ENCODE results near the gene SOAT2.
A peak's percentile ranks its signal among the peaks of the same experiment; 100 is the strongest.

DNA sequence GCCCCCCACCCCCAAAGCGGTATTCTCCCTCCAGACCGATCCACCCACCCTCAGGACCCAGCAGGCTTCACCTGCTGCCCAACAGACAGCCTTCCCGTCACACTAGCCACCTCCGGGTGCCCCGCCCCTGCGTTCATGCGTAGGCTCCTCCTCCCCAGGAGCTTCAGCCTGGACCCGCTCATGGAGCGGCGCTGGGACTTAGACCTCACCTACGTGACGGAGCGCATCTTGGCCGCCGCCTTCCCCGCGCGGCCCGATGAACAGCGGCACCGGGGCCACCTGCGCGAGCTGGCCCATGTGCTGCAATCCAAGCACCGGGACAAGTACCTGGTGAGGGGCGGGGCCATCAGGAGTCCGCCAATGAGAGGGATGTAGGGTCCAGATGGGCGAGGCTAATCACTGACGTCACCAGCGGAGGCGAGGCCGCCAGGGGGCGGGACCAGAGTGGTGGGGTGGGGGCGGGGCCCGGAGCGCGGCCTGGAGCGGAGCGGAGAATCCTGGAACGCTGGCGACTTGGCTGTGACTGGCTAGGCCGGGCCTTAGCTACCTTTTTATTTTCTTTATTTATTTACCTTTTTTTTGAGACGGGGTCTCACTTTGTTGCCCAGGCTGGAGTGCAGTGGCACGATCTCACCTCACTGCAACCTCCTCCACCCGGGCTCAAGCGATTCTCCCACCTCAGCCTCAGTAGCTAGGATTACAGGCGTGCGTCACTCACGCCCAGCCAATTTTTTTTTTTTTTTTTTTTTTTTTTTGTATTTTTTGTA lies 49.0 kb upstream of the SOAT2 start:
- TF ChIP-seq POLR2AphosphoS5 (IDR thresholded peaks at IDR 0.05) (peak; percentile 64), POLR2A (IDR thresholded peaks at IDR 0.05) (peak; percentile 43 to 76), EP300 (IDR thresholded peaks at IDR 0.05) (no peak)
- TF ChIP-seq, protein P1, sequence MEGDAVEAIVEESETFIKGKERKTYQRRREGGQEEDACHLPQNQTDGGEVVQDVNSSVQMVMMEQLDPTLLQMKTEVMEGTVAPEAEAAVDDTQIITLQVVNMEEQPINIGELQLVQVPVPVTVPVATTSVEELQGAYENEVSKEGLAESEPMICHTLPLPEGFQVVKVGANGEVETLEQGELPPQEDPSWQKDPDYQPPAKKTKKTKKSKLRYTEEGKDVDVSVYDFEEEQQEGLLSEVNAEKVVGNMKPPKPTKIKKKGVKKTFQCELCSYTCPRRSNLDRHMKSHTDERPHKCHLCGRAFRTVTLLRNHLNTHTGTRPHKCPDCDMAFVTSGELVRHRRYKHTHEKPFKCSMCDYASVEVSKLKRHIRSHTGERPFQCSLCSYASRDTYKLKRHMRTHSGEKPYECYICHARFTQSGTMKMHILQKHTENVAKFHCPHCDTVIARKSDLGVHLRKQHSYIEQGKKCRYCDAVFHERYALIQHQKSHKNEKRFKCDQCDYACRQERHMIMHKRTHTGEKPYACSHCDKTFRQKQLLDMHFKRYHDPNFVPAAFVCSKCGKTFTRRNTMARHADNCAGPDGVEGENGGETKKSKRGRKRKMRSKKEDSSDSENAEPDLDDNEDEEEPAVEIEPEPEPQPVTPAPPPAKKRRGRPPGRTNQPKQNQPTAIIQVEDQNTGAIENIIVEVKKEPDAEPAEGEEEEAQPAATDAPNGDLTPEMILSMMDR (IDR thresholded peaks at IDR 0.05) = peak in 1 of 4 experiments; percentile 7

All from gastroesophageal sphincter (tissue), 3 donors.